HepG2 (cell line): ENCODE measurements around the gene SPRYD3. TPM values are rescaled to one million over a fixed set of nuclear protein-coding genes. Genes with fewer than 3 reads are reported as not detected.
A peak's percentile ranks its signal among the peaks of the same experiment; 100 is the strongest.

ENCODE experiments used
- ATF7-NPFF ChIP-seq: sonication (generic); formaldehyde crosslinking; IDR thresholded peaks from 2 replicates; pipeline ENCODE4 v1.8.1; 2023; ENCODE audit warnings: mild to moderate bottlenecking, low read depth, missing genetic modification reagents, moderate library complexity
- DMAP1 ChIP-seq: IDR thresholded peaks from 2 replicates; pipeline ENCODE4 v1.6.1; 2016
- GZF1 ChIP-seq: sonication (generic); formaldehyde crosslinking; IDR thresholded peaks from 2 replicates; pipeline ENCODE4 v1.5.1; 2020; ENCODE audit warnings: mild to moderate bottlenecking, missing genetic modification reagents
- KDM6A ChIP-seq: IDR thresholded peaks from 2 replicates; pipeline ENCODE4 v1.6.1; 2016; ENCODE audit warnings: low read depth
- KLF16 ChIP-seq, 2 experiments: sonication (generic) in 1 of 2; formaldehyde crosslinking in 1 of 2; IDR thresholded peaks; 2 replicates each; pipeline versions ENCODE4 v1.6.1 to v1.8.0; 2016 to 2023; ENCODE audit warnings: missing genetic modification reagents in 2 of 2, missing compliant biosample characterization in 1 of 2
- LRRFIP1 ChIP-seq: sonication (generic); formaldehyde crosslinking; conservative IDR thresholded peaks from 2 replicates; pipeline ENCODE4 v1.4.0; 2020; ENCODE audit warnings: missing genetic modification reagents
- MYC ChIP-seq: sonication (generic); formaldehyde crosslinking; IDR thresholded peaks from 2 replicates; pipeline ENCODE4 v1.9.0; 2021; ENCODE audit warnings: missing genetic modification reagents, borderline replicate concordance
- NR0B2 ChIP-seq: sonication (generic); formaldehyde crosslinking; IDR thresholded peaks from 2 replicates; pipeline ENCODE4 v1.4.0; 2020; ENCODE audit warnings: mild to moderate bottlenecking, missing genetic modification reagents
- NRL ChIP-seq: sonication (generic); formaldehyde crosslinking; IDR thresholded peaks from 2 replicates; pipeline ENCODE4 v1.5.0; 2020; ENCODE audit warnings: missing genetic modification reagents, mild to moderate bottlenecking, moderate library complexity, borderline replicate concordance
- PAF1 ChIP-seq: IDR thresholded peaks from 2 replicates; pipeline ENCODE4 v1.6.1; 2016; ENCODE audit warnings: missing genetic modification reagents, missing compliant biosample characterization
- PHF8 ChIP-seq: sonication (generic); formaldehyde crosslinking; IDR thresholded peaks from 2 replicates; pipeline ENCODE4 v1.5.0; 2020; ENCODE audit warnings: missing genetic modification reagents
- POLR2AphosphoS5 ChIP-seq: IDR thresholded peaks from 2 replicates; pipeline ENCODE4 v1.6.1; 2012; ENCODE audit warnings: low read depth, low read length
- RAD21 ChIP-seq: fragments of 450-650 bp; formaldehyde crosslinking; IDR thresholded peaks from 2 replicates; pipeline ENCODE4 v1.5.0; 2020; ENCODE audit warnings: mild to moderate bottlenecking
- SIN3A ChIP-seq: IDR thresholded peaks from 2 replicates; pipeline ENCODE4 v1.6.1; 2011; ENCODE audit warnings: low read depth, mild to moderate bottlenecking, control low read depth, low read length, borderline replicate concordance
- SNAI1 ChIP-seq: sonication (generic); formaldehyde crosslinking; IDR thresholded peaks from 2 replicates; pipeline ENCODE4 v1.5.0; 2020; ENCODE audit warnings: mild to moderate bottlenecking, missing genetic modification reagents, borderline replicate concordance
- ZNF18 ChIP-seq: sonication (generic); formaldehyde crosslinking; IDR thresholded peaks from 2 replicates; pipeline ENCODE4 v1.8.0; 2022; ENCODE audit warnings: mild to moderate bottlenecking, missing genetic modification reagents; ENCODE audit not compliant: insufficient replicate concordance
- ZNF670 ChIP-seq: sonication (generic); formaldehyde crosslinking; IDR thresholded peaks from 2 replicates; pipeline ENCODE4 v1.8.0; 2022; ENCODE audit warnings: mild to moderate bottlenecking, missing genetic modification reagents, borderline replicate concordance
- ZNF687 ChIP-seq: sonication (generic); formaldehyde crosslinking; IDR thresholded peaks from 2 replicates; pipeline ENCODE4 v1.5.1; 2020; ENCODE audit warnings: mild to moderate bottlenecking, missing genetic modification reagents, moderate library complexity
- ZNF768 ChIP-seq: sonication (generic); formaldehyde crosslinking; IDR thresholded peaks from 2 replicates; pipeline ENCODE4 v1.4.0; 2020; ENCODE audit warnings: missing genetic modification reagents
- polyA plus RNA-seq, 8 experiments: library from polyadenylated mRNA; depleted of rRNA in 3 of 8; stranded (reverse) in 7 of 8; unstranded in 1 of 8; fragments of >200 nt; fragmentation: Illumina TruSeq in 4 of 8; extraction: Trizol in 4 of 8; gene quantifications; 2 replicates each; pipeline versions ENCODE4 v1.2.1 to v1.2.3, GENCODE V29; 2011 to 2016; ENCODE audit warnings: low read depth in 4 of 8, missing spikeins in 1 of 8, mixed read lengths in 1 of 8; ENCODE audit not compliant: insufficient read depth in 1 of 8
- total RNA-seq, 5 experiments: library from RNA; depleted of rRNA; stranded (reverse); fragments of >200 nt; fragmentation: Illumina TruSeq; extraction: Trizol; gene quantifications; 2 replicates each; pipeline ENCODE4 v1.2.3, GENCODE V29; 2016; ENCODE audit warnings: low read depth in 1 of 5

The SPRYD3 gene
- total and polyA plus RNA-seq, 2 of the 13 experiments (the other 11 are each of a cell fraction or from before 2014, with no cell fraction given), result 9.0 to 9.2 TPM

- TF ChIP-seq LRRFIP1 (0 out of 2 replicates have a peak, but pooled peaks have one; percentile 26), SIN3A (0 out of 2 replicates have a peak, but pooled peaks have one; percentile 31), SNAI1 (CRISPR knock-in tag) (peak; percentile 49; the same call in 1 of the 2 replicates), GZF1 (CRISPR knock-in tag) (0 out of 2 replicates have a peak, but pooled peaks have one; percentile 29), POLR2AphosphoS5 (peak; percentile 50; the same call in 1 of the 2 replicates), ZNF670 (0 out of 2 replicates have a peak, but pooled peaks have one; percentile 64), PAF1 (CRISPR knock-in tag) (no peak), NRL (0 out of 2 replicates have a peak, but pooled peaks have one; percentile 21), NR0B2 (peak; percentile 65), KDM6A (no peak), RAD21 (CRISPR knock-in tag) (peak; percentile 29; the same call in 1 of the 2 replicates), MYC (CRISPR knock-in tag) (peak; percentile 75; the same call in 1 of the 2 replicates), ZNF687 (CRISPR knock-in tag) (peak; percentile 57; the same call in 1 of the 2 replicates), ZNF18 (no peak), DMAP1 (CRISPR knock-in tag) (peak; percentile 29; the same call in 1 of the 2 replicates), PHF8 (CRISPR knock-in tag) (peak; percentile 85; the same call in 1 of the 2 replicates), KLF16 (CRISPR knock-in tag; IDR thresholded peaks at IDR 0.05) (peak in 1 of 2 experiments; percentile 22; a peak in 1 of 4 replicates), ATF7-NPFF (peak; percentile 68; the same call in 1 of the 2 replicates), ZNF768 (CRISPR knock-in tag) (peak; percentile 47; the same call in 1 of the 2 replicates)
These were observed 565 bp downstream of the SPRYD3 start (continued) for GRCh38 chr12:53078425-53079225.
